Esophagus squamous epithelium (tissue), 5 donors: ENCODE data around the gene SYT14. TPM values are rescaled to one million over a fixed set of nuclear protein-coding genes. Genes with fewer than 3 reads are reported as not detected.
"Not testable (repeated sequence)": the region's sequence is repeated elsewhere in the genome, so short reads cannot be mapped to it uniquely, and the experiment has no call there.

Experiments used
- DNase-seq: peaks from one replicate; lab custom pipeline; 2025; lab: John Stamatoyannopoulos, UW
- H3K27ac ChIP-seq, 4 donors: fragments of 200-600 bp; sonication (generic); one replicate each; pipeline ENCODE4 v1.5.1; 2016 to 2019; ENCODE audit warnings: mild to moderate bottlenecking in 1 of 4
- H3K27me3 ChIP-seq, 4 donors: fragments of 200-600 bp; sonication (generic); 1 replicate in 3 of 4; 2 replicates in 1 of 4; pipeline versions ENCODE4 v1.5.1 to v1.6.0; 2017 to 2021; ENCODE audit warnings: antibody characterized with exemption in 1 of 4
- H3K36me3 ChIP-seq, 3 donors: fragments of 200-600 bp; sonication (generic); one replicate each; pipeline ENCODE4 v1.5.1; 2016 to 2019
- H3K4me1 ChIP-seq, 3 donors: fragments of 200-600 bp; sonication (generic); one replicate each; pipeline ENCODE4 v1.5.1; 2017 to 2019
- H3K4me3 ChIP-seq, 4 donors: fragments of 200-600 bp; sonication (generic); 1 replicate in 3 of 4; 2 replicates in 1 of 4; pipeline ENCODE4 v1.5.1; 2016 to 2019; ENCODE audit warnings: mild to moderate bottlenecking in 2 of 4, moderate library complexity in 1 of 4
- H3K9me3 ChIP-seq, 3 donors: fragments of 200-600 bp; sonication (generic); one replicate each; pipeline ENCODE4 v1.5.1; 2016 to 2019
- CTCF ChIP-seq, 6 experiments: fragments of 450-650 bp in 4 of 6; fragments of 200-600 bp in 2 of 6; sonication (generic) in 2 of 6; IDR thresholded peaks; one replicate each; pipeline ENCODE4 v1.5.1; 2016 to 2019; ENCODE audit warnings: antibody characterized with exemption in 6 of 6, mild to moderate bottlenecking in 4 of 6, moderate library complexity in 4 of 6
- POLR2A ChIP-seq, 4 donors: fragments of 450-650 bp; IDR thresholded peaks; one replicate each; pipeline ENCODE4 v1.6.1; 2017; ENCODE audit warnings: antibody characterized with exemption in 4 of 4, mild to moderate bottlenecking in 4 of 4, moderate library complexity in 3 of 4
- WGBS, 2 donors: methylation state at CpG; one replicate each; pipeline ENCODE4 v1.1.5; 2018; 5-methylcytosine and 5-hydroxymethylcytosine counted together
- intact Hi-C: fragments of 100-400 bp; cut with DNase I; formaldehyde crosslinking; loops from one replicate; pipeline ENCODE4 v1.15.0; 2022
- total RNA-seq, 4 donors: library from RNA; depleted of rRNA; stranded (reverse); fragments of >200 nt; gene quantifications; one replicate each; pipeline ENCODE4 v1.1.0, GENCODE V29; 2016
- donor health status: DM: yes; HTN: yes; CAD: no.

SYT14 gene
- total RNA-seq, 4 donors from 2014 or later = not detected

DNA sequence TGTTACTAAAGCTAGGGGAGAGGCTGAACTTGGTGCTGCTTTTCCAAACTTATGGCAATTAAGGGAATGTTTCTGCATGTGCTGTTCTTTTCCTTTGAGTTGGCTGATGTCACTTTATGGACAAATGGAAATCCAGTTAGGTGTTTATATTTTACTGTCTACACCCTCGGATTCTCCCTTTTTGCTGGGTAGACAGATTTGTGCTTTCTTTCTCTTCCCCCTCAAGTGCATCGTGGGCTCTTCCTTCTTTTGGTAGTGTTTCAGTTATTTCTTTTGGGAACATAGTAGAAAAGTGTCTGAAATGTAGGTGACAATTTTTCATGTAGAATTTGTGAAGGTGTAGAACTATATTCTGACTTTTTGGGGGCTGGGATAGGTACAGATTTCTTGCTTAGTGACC is 22.9 kb downstream of the SYT14 start:
- Histone ChIP-seq H3K27ac (no peak overlapping the region), H3K4me1 (no peaks in the 10 kb centered on the region), H3K27me3 (no peaks in the 10 kb centered on the region), H3K4me3 (no peak overlapping the region), H3K9me3 (no peaks in the 10 kb centered on the region), H3K36me3 (no peaks in the 10 kb centered on the region)
- TF ChIP-seq POLR2A (IDR thresholded peaks at IDR 0.05) = no peak
- no peak for TF ChIP-seq CTCF (IDR thresholded peaks at IDR 0.05)
- DNase-seq = no peak
- WGBS, 2 donors = 34 to 37% methylated on average over 2 of the region's 2 CpGs
- intact Hi-C loops = no loop called here

GRCh38 chr1:209962388-209962787 is 24.4 kb downstream of the SYT14 start:
- no peak for DNase-seq
- H3K27me3 ChIP-seq = no peaks in the 10 kb centered on the region
- no peak overlapping the region for H3K27ac ChIP-seq
- WGBS, 2 donors = 77 to 78% methylated on average over 4 of the region's 4 CpGs
- no peaks in the 10 kb centered on the region for H3K4me1 ChIP-seq
- no peaks in the 10 kb centered on the region for H3K36me3 ChIP-seq
- TF ChIP-seq CTCF (IDR thresholded peaks at IDR 0.05) (no peak), POLR2A (IDR thresholded peaks at IDR 0.05) (no peak)
- intact Hi-C loops = no loop called here
- H3K4me3 ChIP-seq = no peak overlapping the region
- H3K9me3 ChIP-seq = no peaks in the 10 kb centered on the region

DNA sequence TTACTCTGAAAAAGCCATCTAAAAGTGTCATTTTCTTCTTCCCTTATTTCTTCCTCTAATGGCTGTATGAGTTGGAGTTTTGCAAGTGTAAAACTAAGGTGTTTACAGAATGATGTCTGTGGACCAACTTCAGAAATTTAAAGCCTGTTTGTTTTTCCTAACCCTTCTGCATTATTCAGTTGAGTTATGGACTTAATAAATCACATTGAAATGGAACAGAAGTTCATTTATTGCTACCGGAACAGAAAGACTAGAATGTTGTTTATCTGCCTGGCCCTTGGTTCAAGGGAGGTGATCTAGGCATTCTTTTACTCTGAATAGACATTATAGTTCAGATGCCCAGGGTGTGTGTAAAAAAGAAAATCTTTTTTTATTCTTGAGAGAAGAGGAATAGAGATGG is 24.8 kb downstream of the SYT14 start:
- Histone ChIP-seq H3K9me3 (no peaks in the 10 kb centered on the region), H3K4me3 (no peak overlapping the region), H3K27ac (no peak overlapping the region), H3K36me3 (no peaks in the 10 kb centered on the region), H3K27me3 (no peaks in the 10 kb centered on the region), H3K4me1 (no peaks in the 10 kb centered on the region)
- 21 to 61% methylated on average over 1 of the region's 1 CpG for WGBS, 2 donors
- DNase-seq = no peak
- intact Hi-C loops = no loop called here
- no peak for TF ChIP-seq CTCF (IDR thresholded peaks at IDR 0.05)
- no peak for TF ChIP-seq POLR2A (IDR thresholded peaks at IDR 0.05)

DNA sequence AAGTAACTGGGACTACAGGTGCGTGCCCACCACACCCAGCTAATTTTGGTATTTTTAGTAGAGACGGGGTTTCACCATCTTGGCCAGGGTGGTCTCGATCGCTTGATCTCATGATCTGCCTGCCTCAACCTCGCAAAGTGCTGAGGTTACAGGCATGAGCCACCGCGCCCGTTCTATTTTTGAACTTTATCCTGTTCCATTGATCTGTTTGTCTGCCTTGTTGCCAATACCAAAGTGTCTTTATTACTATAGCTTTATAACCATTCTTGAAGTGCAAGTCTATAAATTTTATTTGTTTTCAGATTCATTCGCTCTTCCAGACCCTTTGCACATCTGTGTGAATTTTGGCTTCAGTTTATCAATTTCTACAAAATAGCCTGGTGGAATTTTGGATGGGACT is 28.0 kb downstream of the SYT14 start:
- no peaks in the 10 kb centered on the region for H3K9me3 ChIP-seq
- no peak for DNase-seq
- H3K27me3 ChIP-seq = no peaks in the 10 kb centered on the region
- intact Hi-C loops = no loop called here
- no peak overlapping the region for H3K4me3 ChIP-seq
- H3K4me1 ChIP-seq = no peaks in the 10 kb centered on the region
- no peak overlapping the region for H3K27ac ChIP-seq
- 93 to 96% methylated on average over 9 of the region's 9 CpGs for WGBS, 2 donors
- TF ChIP-seq CTCF (IDR thresholded peaks at IDR 0.05) (no peak), POLR2A (IDR thresholded peaks at IDR 0.05) (no peak)
- H3K36me3 ChIP-seq = no peaks in the 10 kb centered on the region

DNA sequence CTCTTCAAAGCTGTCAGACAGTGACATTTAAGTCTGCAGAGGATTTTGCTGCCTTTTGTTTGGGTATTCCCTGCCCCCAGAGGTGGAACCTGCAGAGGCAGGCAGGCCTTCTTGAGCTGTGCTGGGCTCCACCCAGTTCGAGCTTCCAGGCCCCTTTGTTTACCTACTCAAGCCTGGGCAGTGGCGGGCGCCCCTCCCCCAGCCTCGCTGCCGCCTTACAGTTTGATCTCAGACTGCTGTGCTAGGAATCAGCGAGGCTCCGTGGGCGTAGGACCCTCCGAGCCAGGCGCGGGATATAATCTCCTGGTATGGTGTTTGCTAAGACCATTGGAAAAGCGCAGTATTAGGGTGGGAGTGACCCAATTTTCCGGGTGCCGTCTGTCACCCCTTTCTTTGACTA is 40.7 kb downstream of the SYT14 start:
- H3K4me3 ChIP-seq, H3K27me3 ChIP-seq, H3K4me1 ChIP-seq, H3K9me3 ChIP-seq, DNase-seq, H3K36me3 ChIP-seq, H3K27ac ChIP-seq, intact Hi-C loops: not testable (repeated sequence)
- WGBS, 2 donors = 69% methylated on average over 13 of the region's 14 CpGs; no CpG with 5 or more reads in 1 of the 2 donors

DNA sequence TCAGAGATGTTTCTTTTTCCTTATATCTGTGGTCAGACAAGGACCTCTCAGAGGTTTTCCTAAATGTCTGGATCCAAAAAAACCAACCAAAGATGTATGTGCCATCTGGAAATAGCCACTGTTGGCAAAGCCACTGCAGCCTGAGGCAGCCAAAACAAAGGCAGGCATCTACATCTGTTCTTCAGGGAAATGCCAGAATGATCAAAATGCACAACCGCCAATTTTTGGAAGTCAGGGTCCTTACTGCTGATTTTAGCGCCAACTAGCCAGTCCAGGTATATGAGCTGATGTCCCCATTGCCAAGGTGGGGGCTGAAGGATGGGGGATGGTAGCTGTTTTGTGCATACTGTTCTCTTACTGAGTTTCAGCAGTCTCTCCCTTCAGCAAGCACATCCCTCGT is 45.9 kb downstream of the SYT14 start:
- H3K4me3 ChIP-seq = no peak overlapping the region
- no peak for DNase-seq
- no peaks in the 10 kb centered on the region for H3K36me3 ChIP-seq
- WGBS, 2 donors = 71 to 80% methylated on average over 3 of the region's 3 CpGs
- peaks cover 0 to 8% (median 0%) of the 10 kb centered on the region in 4 donors for H3K27me3 ChIP-seq
- TF ChIP-seq POLR2A (IDR thresholded peaks at IDR 0.05) = no peak
- TF ChIP-seq CTCF (IDR thresholded peaks at IDR 0.05) = no peak
- no peak overlapping the region for H3K27ac ChIP-seq
- no peaks in the 10 kb centered on the region for H3K9me3 ChIP-seq
- H3K4me1 ChIP-seq = no peaks in the 10 kb centered on the region
- intact Hi-C loops = loop anchor here (10.0 kb wide), 1 partner anchor 109 kb away; no protein-coding TSS in a partner anchor
